Coronary artery (tissue), 2 donors: ENCODE results near the gene MRTFB.
"Not testable (repeated sequence)": the region's sequence is repeated elsewhere in the genome, so short reads cannot be mapped to it uniquely, and the experiment has no call there.

Experiments
- DNase-seq: peaks from one replicate; pipeline ENCODE4 v3.0.0-alpha.2; 2017; ENCODE audit warnings: low spot score
- H3K27ac ChIP-seq, 2 donors: fragments of 200-600 bp; sonication (generic); one replicate each; pipeline ENCODE4 v1.5.1; 2016 to 2019
- H3K4me3 ChIP-seq: fragments of 200-600 bp; sonication (generic); 2 replicates; pipeline ENCODE4 v1.5.1; 2016; ENCODE audit warnings: mild to moderate bottlenecking, moderate library complexity
- CTCF ChIP-seq: fragments of 200-600 bp; sonication (generic); IDR thresholded peaks from one replicate; pipeline ENCODE4 v1.5.1; 2019; ENCODE audit warnings: antibody characterized with exemption

The MRTFB gene

GRCh38 chr16:14182999-14183398, 111.9 kb downstream of the MRTFB start:
- no peak for TF ChIP-seq CTCF
- no peak overlapping the region for H3K4me3 ChIP-seq
- H3K27ac ChIP-seq, result no peak overlapping the region
- DNase-seq, result no peak

GRCh38 chr16:14183962-14184361, 112.8 kb downstream of the MRTFB start:
- not testable (repeated sequence) for H3K27ac ChIP-seq

GRCh38 chr16:14186007-14186794, 115.1 kb downstream of the MRTFB start:
- TF ChIP-seq CTCF, result peak; percentile 36
- Histone ChIP-seq H3K27ac (peak overlapping the region; percentile 75 to 90), H3K4me3 (peak overlapping the region; percentile 73)
- no peak for DNase-seq

More at GRCh38 chr16:14183962-14184361, 112.8 kb downstream of the MRTFB start:
- H3K4me3 ChIP-seq, DNase-seq: not testable (repeated sequence)

- Histone ChIP-seq H3K27ac (peak overlapping the region; percentile 75 to 90), H3K4me3 (peak overlapping the region; percentile 73)
- TF ChIP-seq CTCF, result no peak
- DNase-seq, result no peak
Observed at GRCh38 chr16:14186795-14187221, 115.7 kb downstream of the MRTFB start.

- no peak for TF ChIP-seq CTCF
- no peak for DNase-seq
- Histone ChIP-seq H3K4me3 (peak overlapping the region; percentile 73), H3K27ac (peak overlapping the region; percentile 75 to 90)
Observed at GRCh38 chr16:14187517-14188338, 116.6 kb downstream of the MRTFB start.

GRCh38 chr16:14193316-14193871, 122.3 kb downstream of the MRTFB start:
- Histone ChIP-seq H3K4me3 (no peak overlapping the region), H3K27ac (no peak overlapping the region)
- no peak for DNase-seq
- TF ChIP-seq CTCF, result no peak

- Histone ChIP-seq H3K4me3 (no peak overlapping the region), H3K27ac (no peak overlapping the region)
- DNase-seq, result no peak
- TF ChIP-seq CTCF, result no peak
Observed at GRCh38 chr16:14194721-14195120, 123.6 kb downstream of the MRTFB start.
